GM12801 (cell line): ENCODE results near the gene SLC12A3.

ENCODE experiments used
- CTCF ChIP-seq: IDR thresholded peaks from one replicate; pipeline ENCODE4 v1.5.1; 2011; ENCODE audit warnings: control low read depth; ENCODE audit not compliant: insufficient read length; ENCODE audit errors: extremely low read depth

SLC12A3 gene

GRCh38 chr16:56919099-56919800, 54.2 kb downstream of the SLC12A3 start:
- no peak for TF ChIP-seq CTCF

GRCh38 chr16:56921571-56921970, 56.6 kb downstream of the SLC12A3 start:
- no peak for TF ChIP-seq CTCF

- no peak for TF ChIP-seq CTCF
These were observed 58.6 kb downstream of the SLC12A3 start for GRCh38 chr16:56923481-56924091.

GRCh38 chr16:56927471-56927870, 62.5 kb downstream of the SLC12A3 start:
- no peak for TF ChIP-seq CTCF

GRCh38 chr16:56929639-56930038, 64.6 kb downstream of the SLC12A3 start:
- no peak for TF ChIP-seq CTCF

- no peak for TF ChIP-seq CTCF
These were observed 65.7 kb downstream of the SLC12A3 start for GRCh38 chr16:56930486-56931270.

- no peak for TF ChIP-seq CTCF
These were observed 66.4 kb downstream of the SLC12A3 start for GRCh38 chr16:56931271-56931891.
